Adipocyte (in vitro differentiated cells): ENCODE results near the gene CDCA8.

Experiments
- DNase-seq: peaks from one replicate; pipeline ENCODE4 v3.0.0-alpha.2; 2015; ENCODE audit warnings: low read depth
- H3K27me3 ChIP-seq: replicated peaks from 2 replicates; pipeline ENCODE4 v1.7.0; 2013; ENCODE audit warnings: mild to moderate bottlenecking, low read length, moderate library complexity; ENCODE audit not compliant: control insufficient read depth, insufficient read depth
- H3K36me3 ChIP-seq: 2 replicates; pipeline ENCODE4 v1.7.0; 2013; ENCODE audit warnings: low read length, mild to moderate bottlenecking, moderate library complexity; ENCODE audit not compliant: control insufficient read depth, insufficient read depth, severe bottlenecking
- H3K4me1 ChIP-seq: 2 replicates; pipeline ENCODE4 v1.7.0; 2013; ENCODE audit warnings: mild to moderate bottlenecking, low read length, moderate library complexity; ENCODE audit not compliant: control insufficient read depth, insufficient read depth
- H3K4me3 ChIP-seq: 2 replicates; pipeline ENCODE4 v1.7.0; 2013; ENCODE audit warnings: mild to moderate bottlenecking, low read length, moderate library complexity
- H3K9ac ChIP-seq: 2 replicates; pipeline ENCODE4 v1.7.0; 2013; ENCODE audit warnings: mild to moderate bottlenecking, low read length, moderate library complexity
- H3K9me3 ChIP-seq: 2 replicates; pipeline ENCODE4 v1.7.0; 2013; ENCODE audit warnings: mild to moderate bottlenecking, low read length, moderate library complexity; ENCODE audit not compliant: control insufficient read depth

The CDCA8 gene

DNA sequence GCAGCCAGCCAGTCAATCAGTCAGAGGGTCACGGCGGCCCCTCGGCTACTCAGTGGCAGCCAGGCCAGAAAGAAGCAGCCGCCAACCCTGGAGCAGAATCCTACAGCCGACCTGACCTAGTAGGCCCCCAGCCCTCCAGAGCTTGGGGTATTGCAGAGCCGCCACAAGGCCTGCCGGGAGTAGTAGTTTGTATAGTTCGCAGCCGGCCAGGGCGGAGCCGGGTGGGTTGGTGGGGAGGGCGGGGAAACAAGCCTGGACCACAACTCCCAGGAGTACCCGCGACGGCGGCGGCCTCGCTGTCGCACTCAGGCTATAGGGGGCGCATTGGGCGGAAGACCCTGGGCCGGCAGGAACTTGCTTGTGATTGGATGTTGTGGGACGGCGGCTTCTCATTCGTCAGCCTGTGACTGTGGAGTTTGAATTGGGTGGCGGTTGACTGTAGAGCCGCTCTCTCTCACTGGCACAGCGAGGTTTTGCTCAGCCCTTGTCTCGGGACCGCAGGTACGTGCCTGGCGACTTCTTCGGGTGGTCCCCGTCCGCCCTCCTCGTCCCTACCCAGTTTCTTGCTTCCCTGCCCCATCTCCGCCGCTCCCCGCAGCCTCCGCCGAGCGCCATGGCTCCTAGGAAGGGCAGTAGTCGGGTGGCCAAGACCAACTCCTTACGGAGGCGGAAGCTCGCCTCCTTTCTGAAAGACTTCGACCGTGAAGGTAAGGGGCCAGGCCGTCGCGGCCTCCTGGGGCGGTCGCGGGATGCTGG lies at the start of gene CDCA8:
Gene CDCA8, plus strand, starts transcription at position 439 of the 756 bp plus-strand sequence. Its CDS starts 175 bp downstream, at position 614.
- DNase-seq, result peak; percentile 99
- Histone ChIP-seq H3K27me3 (no peaks in the 10 kb centered on the region), H3K9me3 (no peaks in the 10 kb centered on the region), H3K4me1 (peaks cover 23% of the 10 kb centered on the region), H3K9ac (peak within 1 kb of the TSS; percentile 97), H3K36me3 (no peaks in the 10 kb centered on the region), H3K4me3 (peak within 1 kb of the TSS; percentile 99)

DNA sequence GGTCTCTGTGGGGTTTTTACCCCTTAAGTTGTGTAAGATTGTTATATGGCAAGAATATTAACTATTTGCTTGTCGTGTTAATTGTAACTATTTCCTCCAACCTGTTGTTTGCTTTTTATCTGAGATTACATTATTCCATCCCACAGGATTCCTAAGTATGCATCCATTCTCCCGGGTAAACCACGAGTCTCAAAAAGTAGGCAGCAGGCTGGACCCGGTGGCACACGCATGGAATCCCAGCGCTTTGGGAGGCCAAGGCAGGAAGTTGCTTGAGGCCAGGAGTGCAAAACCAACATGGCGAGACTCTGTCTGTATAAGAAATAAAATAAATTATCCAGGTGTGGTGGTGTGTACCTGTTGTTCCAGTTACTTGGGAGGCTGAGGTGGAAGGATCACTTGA lies 45.0 kb upstream of the CDCA8 start:
- H3K9ac ChIP-seq, result no peak overlapping the region
- no peak overlapping the region for H3K4me3 ChIP-seq
- H3K4me1 ChIP-seq, result no peaks in the 10 kb centered on the region
- peaks cover 11% of the 10 kb centered on the region for H3K9me3 ChIP-seq
- peaks cover 52% of the 10 kb centered on the region for H3K27me3 ChIP-seq
- no peaks in the 10 kb centered on the region for H3K36me3 ChIP-seq
- DNase-seq, result no peak

DNA sequence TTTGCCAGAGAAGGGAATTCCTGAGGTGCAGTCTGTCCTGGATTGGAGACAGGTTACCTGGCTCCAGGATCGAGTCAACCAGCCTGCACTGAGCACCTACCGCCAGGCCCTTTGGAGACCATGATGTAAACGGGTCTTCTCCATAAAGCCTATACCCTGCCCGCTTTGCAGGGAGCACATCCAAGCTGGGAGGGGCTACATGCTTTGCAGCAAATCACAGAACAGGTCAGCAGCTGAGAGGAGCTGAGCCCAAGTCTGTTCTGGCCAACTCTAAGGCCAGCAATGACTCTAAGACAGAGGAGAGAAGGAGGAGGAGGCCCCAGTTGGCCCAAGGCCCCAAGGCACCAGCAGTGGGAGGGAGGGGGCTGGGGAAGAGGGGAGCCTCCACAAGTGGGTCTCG lies 42.1 kb upstream of the CDCA8 start:
- Histone ChIP-seq H3K36me3 (no peaks in the 10 kb centered on the region), H3K4me1 (no peaks in the 10 kb centered on the region), H3K27me3 (peaks cover 35% of the 10 kb centered on the region), H3K9ac (no peak overlapping the region), H3K9me3 (no peaks in the 10 kb centered on the region), H3K4me3 (no peak overlapping the region)
- DNase-seq, result no peak

DNA sequence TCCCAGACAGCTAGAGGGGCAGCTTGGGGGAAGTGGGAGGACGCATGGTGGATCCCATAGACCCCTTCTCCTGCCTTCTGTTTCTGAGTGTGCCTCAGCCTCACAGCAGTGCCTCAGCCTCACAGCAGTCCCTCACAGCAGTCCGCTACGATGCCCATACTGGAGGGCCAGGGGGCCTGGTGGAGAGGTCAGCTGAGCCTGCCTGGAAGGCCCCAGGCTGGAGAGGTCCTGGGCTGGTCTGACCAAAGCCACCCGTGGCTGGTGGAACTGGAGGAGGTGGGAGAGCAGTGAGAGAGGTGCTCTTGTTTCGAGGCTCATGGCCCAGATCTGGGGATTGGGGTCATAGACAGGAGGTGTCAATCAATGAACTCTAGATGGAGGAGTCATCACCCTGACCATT lies 41.6 kb upstream of the CDCA8 start:
- no peak for DNase-seq
- Histone ChIP-seq H3K9me3 (no peaks in the 10 kb centered on the region), H3K27me3 (peaks cover 37% of the 10 kb centered on the region), H3K4me3 (no peak overlapping the region), H3K9ac (no peak overlapping the region), H3K36me3 (no peaks in the 10 kb centered on the region), H3K4me1 (no peaks in the 10 kb centered on the region)

DNA sequence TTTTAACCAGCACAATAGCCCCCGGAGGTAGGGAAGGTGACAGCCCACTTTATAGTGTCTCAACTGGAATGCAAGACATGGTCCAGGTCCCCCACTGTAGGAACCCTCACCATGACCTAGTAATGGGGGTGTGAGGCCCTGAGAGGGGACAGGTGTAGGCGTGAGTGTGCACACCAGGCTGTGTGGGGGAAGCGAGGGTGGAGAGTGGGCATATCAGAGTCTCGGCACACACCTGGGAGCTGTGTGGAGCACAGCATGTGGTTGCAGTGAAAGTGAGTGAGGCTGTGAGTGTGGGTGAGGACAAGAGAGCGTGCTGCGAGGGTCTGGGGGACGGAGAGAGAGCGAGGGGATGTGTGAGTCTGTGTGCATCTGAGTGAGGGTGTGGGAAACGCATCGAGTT lies 40.5 kb upstream of the CDCA8 start:
- no peak for DNase-seq
- Histone ChIP-seq H3K9ac (no peak overlapping the region), H3K27me3 (peaks cover 39% of the 10 kb centered on the region), H3K4me3 (no peak overlapping the region), H3K4me1 (no peaks in the 10 kb centered on the region), H3K36me3 (no peaks in the 10 kb centered on the region), H3K9me3 (no peaks in the 10 kb centered on the region)

DNA sequence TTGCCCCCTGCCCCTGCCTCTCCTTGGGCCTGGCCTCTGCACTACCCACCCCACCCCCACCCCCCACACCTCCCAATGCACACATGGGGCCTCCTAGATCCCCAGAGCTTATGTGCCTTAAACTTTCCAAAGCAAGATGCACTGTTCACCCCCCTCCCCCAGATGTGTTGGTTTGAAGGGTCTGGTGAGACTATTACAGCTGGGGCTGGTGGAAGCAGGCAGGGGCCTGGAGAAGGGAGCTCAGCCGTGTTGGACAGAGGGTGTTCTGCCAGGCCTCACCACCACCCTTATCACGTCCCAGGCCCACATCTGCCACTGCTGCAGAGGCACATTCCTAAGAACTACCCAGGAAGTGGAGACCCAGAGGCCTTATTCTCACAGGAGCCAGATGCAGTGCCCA lies 39.3 kb upstream of the CDCA8 start:
- Histone ChIP-seq H3K4me3 (no peak overlapping the region), H3K9me3 (no peaks in the 10 kb centered on the region), H3K36me3 (no peaks in the 10 kb centered on the region), H3K4me1 (no peaks in the 10 kb centered on the region), H3K9ac (no peak overlapping the region), H3K27me3 (peaks cover 45% of the 10 kb centered on the region)
- no peak for DNase-seq

DNA sequence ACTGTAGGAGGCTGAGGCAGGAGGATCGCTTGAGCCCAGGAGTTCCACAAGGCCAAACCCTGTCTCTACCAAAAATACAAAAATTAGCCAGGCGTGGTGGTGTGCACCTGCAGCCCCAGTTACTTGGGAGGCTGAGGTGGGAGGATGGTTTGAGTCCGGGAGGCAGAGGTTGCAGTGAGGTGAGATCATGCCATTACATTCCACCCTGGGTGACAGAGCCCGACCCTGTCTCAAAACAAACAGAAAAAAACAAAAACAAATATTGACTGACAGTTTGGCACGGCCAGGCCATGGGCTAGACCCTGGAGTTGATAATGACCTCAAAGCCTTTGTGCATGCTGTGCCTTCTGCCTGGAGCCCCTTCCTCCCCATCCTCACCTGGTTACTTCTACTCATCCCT lies 38.4 kb upstream of the CDCA8 start:
- Histone ChIP-seq H3K4me1 (no peaks in the 10 kb centered on the region), H3K4me3 (no peak overlapping the region), H3K9me3 (no peaks in the 10 kb centered on the region), H3K27me3 (peaks cover 42% of the 10 kb centered on the region), H3K9ac (no peak overlapping the region), H3K36me3 (no peaks in the 10 kb centered on the region)
- no peak for DNase-seq

DNA sequence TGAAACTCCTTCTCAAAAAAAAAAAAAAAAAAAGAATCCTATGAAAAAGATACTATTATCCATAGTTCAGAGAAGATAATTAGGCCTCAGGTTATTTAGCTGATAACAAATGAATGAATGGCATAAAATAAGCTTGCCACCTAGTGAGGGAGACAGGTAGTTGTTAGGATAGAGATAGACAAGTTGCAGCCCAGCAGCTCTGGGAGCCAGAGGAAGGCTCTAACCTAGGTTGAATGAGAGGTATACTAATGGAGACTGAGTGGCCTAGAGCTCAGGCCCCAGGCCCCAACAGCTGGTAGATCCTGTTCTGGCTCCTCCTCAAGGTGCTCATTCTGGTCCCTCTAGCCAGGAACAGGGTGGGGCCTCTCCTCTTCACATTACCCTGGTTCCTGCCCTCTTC lies 37.0 kb upstream of the CDCA8 start:
- no peaks in the 10 kb centered on the region for H3K4me1 ChIP-seq

DNA sequence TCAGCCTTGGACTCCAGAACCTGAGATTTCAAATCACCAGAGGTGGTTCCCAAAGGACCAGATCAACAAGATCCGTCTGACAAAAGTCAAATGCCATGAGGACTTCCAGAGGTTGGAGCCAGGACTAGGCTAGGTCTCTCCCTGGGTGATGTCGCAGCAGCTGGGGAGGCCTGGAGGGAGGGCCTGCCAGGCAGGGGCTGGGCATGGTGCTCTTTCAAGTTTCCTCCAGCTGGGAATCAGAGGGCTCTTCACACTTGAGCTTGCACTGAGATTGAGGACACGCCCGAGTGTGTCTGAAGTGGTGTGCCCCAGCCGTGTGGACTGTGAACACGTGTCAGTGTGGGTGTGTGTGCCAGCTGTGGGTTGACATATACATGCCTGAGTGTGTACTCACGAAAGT lies 36.3 kb upstream of the CDCA8 start:
- H3K4me1 ChIP-seq, result no peaks in the 10 kb centered on the region
- no peaks in the 10 kb centered on the region for H3K9me3 ChIP-seq
- DNase-seq, result no peak
- H3K27me3 ChIP-seq, result peaks cover 28% of the 10 kb centered on the region
- H3K9ac ChIP-seq, result no peak overlapping the region
- H3K4me3 ChIP-seq, result no peak overlapping the region
- no peaks in the 10 kb centered on the region for H3K36me3 ChIP-seq

More for the DNA sequence above, 37.0 kb upstream of the CDCA8 start:
- Histone ChIP-seq H3K27me3 (peaks cover 34% of the 10 kb centered on the region), H3K36me3 (no peaks in the 10 kb centered on the region), H3K9ac (no peak overlapping the region), H3K9me3 (no peaks in the 10 kb centered on the region), H3K4me3 (no peak overlapping the region)
- DNase-seq, result no peak

DNA sequence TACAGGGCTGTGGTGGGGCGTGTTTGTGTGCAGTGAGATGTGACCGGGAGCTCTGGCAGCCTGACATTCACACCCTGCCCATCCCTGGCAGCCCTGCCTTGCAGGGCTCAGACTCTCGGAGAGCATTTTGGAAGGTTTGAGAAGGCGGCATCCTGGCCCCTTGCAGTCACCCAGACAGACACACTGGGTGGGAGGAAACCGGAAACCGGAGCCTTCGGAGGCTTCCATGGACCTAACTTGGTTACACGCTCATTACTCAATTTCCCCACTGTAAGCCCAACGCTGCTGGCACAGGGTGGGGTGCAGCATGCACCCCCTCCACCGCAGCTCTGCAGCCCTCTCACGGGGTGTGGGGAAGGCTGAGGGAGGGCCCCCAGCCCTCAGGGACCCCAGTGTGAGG lies 35.4 kb upstream of the CDCA8 start:
- Histone ChIP-seq H3K36me3 (no peaks in the 10 kb centered on the region), H3K4me1 (no peaks in the 10 kb centered on the region), H3K9me3 (no peaks in the 10 kb centered on the region), H3K27me3 (peaks cover 20% of the 10 kb centered on the region), H3K4me3 (no peak overlapping the region), H3K9ac (no peak overlapping the region)
- no peak for DNase-seq

DNA sequence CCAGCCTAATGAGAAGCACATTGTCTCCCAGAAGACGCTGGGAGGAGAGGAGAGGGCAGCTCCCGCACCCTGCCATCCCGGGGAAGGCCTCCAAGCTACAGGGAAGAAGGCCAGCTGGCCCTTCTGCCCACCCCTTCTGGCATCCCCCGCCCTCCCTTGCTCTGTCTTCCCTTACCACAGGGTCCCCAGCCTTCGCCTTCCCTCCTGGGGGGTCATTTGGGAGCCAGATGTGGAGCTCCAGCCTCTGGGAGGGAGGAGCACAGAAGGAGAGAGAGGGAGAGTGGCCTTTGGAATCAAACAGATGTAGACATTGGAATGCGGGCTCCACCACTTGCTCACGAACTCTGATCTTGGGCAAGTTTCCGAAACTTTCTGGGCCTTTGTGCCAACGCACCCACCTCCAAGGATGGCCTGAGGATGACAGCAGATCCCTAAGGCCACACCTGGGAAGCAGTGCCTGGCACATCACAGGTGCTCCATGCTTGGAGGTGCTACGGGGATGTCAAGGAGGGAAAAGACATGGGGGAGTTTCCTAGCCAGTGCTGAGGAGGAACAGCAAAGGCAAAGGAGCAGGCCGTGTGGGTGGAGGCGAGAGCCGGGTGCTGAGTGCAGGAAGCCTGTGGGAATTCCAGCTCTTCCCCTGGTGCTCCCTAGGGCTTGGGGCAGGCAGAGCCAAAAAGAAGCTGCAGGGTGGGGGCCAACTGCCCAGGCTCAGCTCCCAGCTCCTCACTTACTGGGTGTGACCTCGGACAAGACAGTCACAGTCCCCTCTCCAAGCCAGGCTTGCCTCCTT lies 34.5 kb upstream of the CDCA8 start:
- DNase-seq, result no peak
- H3K4me3 ChIP-seq, result no peak overlapping the region
- no peak overlapping the region for H3K9ac ChIP-seq
- no peaks in the 10 kb centered on the region for H3K4me1 ChIP-seq
- peaks cover 20% of the 10 kb centered on the region for H3K27me3 ChIP-seq
- H3K9me3 ChIP-seq, result no peaks in the 10 kb centered on the region
- H3K36me3 ChIP-seq, result no peaks in the 10 kb centered on the region
